ENCODE results near the gene STK32B.
"Not testable (repeated sequence)": the region's sequence is repeated elsewhere in the genome, so short reads cannot be mapped to it uniquely, and the experiment has no call there.

STK32B gene

GRCh38 chr4:5409972-5410618, 358.8 kb downstream of the STK32B start:
- no peak for DNase-seq

- no peak for DNase-seq
Observed at GRCh38 chr4:5412296-5412695, 361.0 kb downstream of the STK32B start.

- DNase-seq: no peak
Observed at GRCh38 chr4:5412751-5413150, 361.5 kb downstream of the STK32B start.

- DNase-seq: no peak
Observed at GRCh38 chr4:5416637-5417036, 365.4 kb downstream of the STK32B start.

GRCh38 chr4:5420266-5420665, 369.0 kb downstream of the STK32B start:
- DNase-seq: no peak

GRCh38 chr4:5421416-5421815, 370.1 kb downstream of the STK32B start:
- no peak for DNase-seq

- no peak for DNase-seq
Observed at GRCh38 chr4:5422195-5422594, 370.9 kb downstream of the STK32B start.

- DNase-seq: no peak
Observed at GRCh38 chr4:5423670-5424069, 372.4 kb downstream of the STK32B start.

GRCh38 chr4:5424211-5424610, 372.9 kb downstream of the STK32B start:
- DNase-seq: no peak

- DNase-seq: no peak
Observed at GRCh38 chr4:5424901-5425300, 373.6 kb downstream of the STK32B start.

- DNase-seq: no peak
Observed at GRCh38 chr4:5429747-5430146, 378.5 kb downstream of the STK32B start.

GRCh38 chr4:5433196-5433595, 381.9 kb downstream of the STK32B start:
- no peak for DNase-seq

GRCh38 chr4:5435201-5435600, 383.9 kb downstream of the STK32B start:
- no peak for DNase-seq

GRCh38 chr4:5435823-5436222, 384.5 kb downstream of the STK32B start:
- DNase-seq: no peak

- not testable (repeated sequence) for DNase-seq
Observed at GRCh38 chr4:5443976-5444802, 392.9 kb downstream of the STK32B start.

GRCh38 chr4:5444918-5445517, 393.7 kb downstream of the STK32B start:
- DNase-seq: no peak

GRCh38 chr4:5446595-5447226, 395.4 kb downstream of the STK32B start:
- no peak for DNase-seq

GRCh38 chr4:5447755-5448154, 396.5 kb downstream of the STK32B start:
- no peak for DNase-seq

- no peak for DNase-seq
Observed at GRCh38 chr4:5448221-5448620, 396.9 kb downstream of the STK32B start.

GRCh38 chr4:5451243-5451642, 400.0 kb downstream of the STK32B start:
- no peak for DNase-seq

GRCh38 chr4:5452156-5452555, 400.9 kb downstream of the STK32B start:
- DNase-seq: no peak

- DNase-seq: no peak
Observed at GRCh38 chr4:5455003-5455585, 403.8 kb downstream of the STK32B start.

- no peak for DNase-seq
Observed at GRCh38 chr4:5456296-5456845, 405.1 kb downstream of the STK32B start.
